DND-41 (cell line): ENCODE results near the gene OR2B2.

ENCODE experiments used
- ATAC-seq: fragments of 200-7000 bp; cut with Tn5 transposase; 3 replicates; pipeline ENCODE4 v1.9.1; 2021; ENCODE audit warnings: low read depth; ENCODE audit not compliant: insufficient read depth
- DNase-seq: peaks from one replicate; pipeline ENCODE4 v3.0.0-alpha.2; 2020
- H2AFZ ChIP-seq: 2 replicates; pipeline ENCODE4 v1.6.0; 2012; ENCODE audit warnings: low read depth, low read length
- H3K27ac ChIP-seq: 2 replicates; pipeline ENCODE4 v1.5.1; 2012; ENCODE audit warnings: low read length, inconsistent platforms
- H3K27me3 ChIP-seq: fragments of 200-600 bp; sonication (generic); 2 replicates; pipeline ENCODE4 v1.6.0; 2012; ENCODE audit warnings: low read length, mild to moderate bottlenecking, inconsistent platforms; ENCODE audit not compliant: insufficient read depth, poor library complexity
- H3K36me3 ChIP-seq: 2 replicates; pipeline ENCODE4 v1.5.1; 2012; ENCODE audit warnings: low read length, inconsistent platforms; ENCODE audit not compliant: insufficient read depth
- H3K4me1 ChIP-seq: 2 replicates; pipeline ENCODE4 v1.5.1; 2012; ENCODE audit warnings: mild to moderate bottlenecking, low read length; ENCODE audit not compliant: insufficient read depth
- H3K4me2 ChIP-seq: 2 replicates; pipeline ENCODE4 v1.6.0; 2012; ENCODE audit warnings: mild to moderate bottlenecking, moderate library complexity, low read length, inconsistent platforms; ENCODE audit not compliant: insufficient read depth
- H3K4me3 ChIP-seq, 2 experiments: fragments of 200-600 bp in 1 of 2; shearing (Covaris generic) in 1 of 2; 2 replicates each; pipeline ENCODE4 v1.5.1; 2012 to 2016; ENCODE audit warnings: inconsistent platforms in 2 of 2, low read length in 2 of 2, mild to moderate bottlenecking in 2 of 2, low read depth in 1 of 2, moderate library complexity in 1 of 2
- H3K79me2 ChIP-seq: 2 replicates; pipeline ENCODE4 v1.6.0; 2012; ENCODE audit warnings: low read length, inconsistent platforms; ENCODE audit not compliant: insufficient read depth
- H3K9ac ChIP-seq: 2 replicates; pipeline ENCODE4 v1.6.0; 2012; ENCODE audit warnings: low read depth, mild to moderate bottlenecking, inconsistent platforms, low read length, moderate library complexity
- H3K9me3 ChIP-seq: 2 replicates; pipeline ENCODE4 v1.5.1; 2012; ENCODE audit warnings: low read length, moderate library complexity, mild to moderate bottlenecking, inconsistent platforms; ENCODE audit not compliant: insufficient read depth, severe bottlenecking
- H4K20me1 ChIP-seq: 2 replicates; pipeline ENCODE4 v1.6.0; 2012; ENCODE audit warnings: low read length; ENCODE audit not compliant: insufficient read depth
- CTCF ChIP-seq: IDR thresholded peaks from 2 replicates; pipeline ENCODE4 v1.5.1; 2012; ENCODE audit warnings: borderline replicate concordance, low read length, moderate library complexity, mild to moderate bottlenecking; ENCODE audit not compliant: poor library complexity, severe bottlenecking; ENCODE audit errors: extremely low read depth
- EZH2 ChIP-seq: IDR thresholded peaks from 3 replicates; pipeline ENCODE4 v1.6.1; 2012; ENCODE audit warnings: borderline replicate concordance, low read depth, mild to moderate bottlenecking, moderate library complexity, low read length, inconsistent platforms; ENCODE audit not compliant: severe bottlenecking

The OR2B2 gene

GRCh38 chr6:27894839-27895762 is 17.1 kb downstream of the OR2B2 start:
- TF ChIP-seq CTCF (peak; percentile 93), EZH2 (no peak)
- DNase-seq (peak; percentile 83), ATAC-seq (peak; percentile 25)
- H2AFZ ChIP-seq = 0 out of 2 replicates have a peak overlapping the region, but pooled peaks have one; percentile 8
- H3K9me3 ChIP-seq = no peaks in the 10 kb centered on the region
- peak overlapping the region; percentile 100 for H3K27ac ChIP-seq
- peak overlapping the region; percentile 73 to 79 for H3K4me3 ChIP-seq
- H3K79me2 ChIP-seq = peaks cover 51% of the 10 kb centered on the region
- H3K9ac ChIP-seq = peak overlapping the region; percentile 100
- H3K4me2 ChIP-seq = peak overlapping the region; percentile 65
- H3K27me3 ChIP-seq = no peaks in the 10 kb centered on the region
- H4K20me1 ChIP-seq = 0 out of 2 replicates have a peak, but pooled peaks cover 4% of the 10 kb centered on the region
- peaks cover 24% of the 10 kb centered on the region for H3K4me1 ChIP-seq
- no peaks in the 10 kb centered on the region; the same call in 1 of the 2 replicates for H3K36me3 ChIP-seq

GRCh38 chr6:27893836-27894807 is 18.1 kb downstream of the OR2B2 start:
- peak overlapping the region; percentile 100 for H3K9ac ChIP-seq
- peak overlapping the region; percentile 73 to 79 for H3K4me3 ChIP-seq
- peaks cover 54% of the 10 kb centered on the region for H3K79me2 ChIP-seq
- peak overlapping the region; percentile 100 for H3K27ac ChIP-seq
- no peaks in the 10 kb centered on the region for H3K27me3 ChIP-seq
- no peak overlapping the region for H2AFZ ChIP-seq
- peak; percentile 6 for ATAC-seq
- no peak for TF ChIP-seq EZH2
- no peak for TF ChIP-seq CTCF
- H3K4me1 ChIP-seq = peaks cover 34% of the 10 kb centered on the region
- peak; percentile 89 for DNase-seq
- no peaks in the 10 kb centered on the region for H3K9me3 ChIP-seq
- H4K20me1 ChIP-seq = 0 out of 2 replicates have a peak, but pooled peaks cover 4% of the 10 kb centered on the region
- no peaks in the 10 kb centered on the region; the same call in 1 of the 2 replicates for H3K36me3 ChIP-seq
- H3K4me2 ChIP-seq = peak overlapping the region; percentile 65

- ATAC-seq = peak; percentile 44
- DNase-seq = peak; percentile 96
- Histone ChIP-seq H3K4me1 (peaks cover 42% of the 10 kb centered on the region), H3K9ac (peak overlapping the region; percentile 100), H3K79me2 (peaks cover 54% of the 10 kb centered on the region), H4K20me1 (0 out of 2 replicates have a peak, but pooled peaks cover 4% of the 10 kb centered on the region), H3K27me3 (no peaks in the 10 kb centered on the region), H3K36me3 (no peaks in the 10 kb centered on the region; the same call in 1 of the 2 replicates), H2AFZ (no peak overlapping the region), H3K27ac (peak overlapping the region; percentile 100), H3K9me3 (no peaks in the 10 kb centered on the region), H3K4me2 (peak overlapping the region; percentile 72), H3K4me3 (peak overlapping the region; percentile 73 to 79)
- TF ChIP-seq EZH2 (no peak), CTCF (no peak)
Measured at GRCh38 chr6:27893059-27893835, 18.9 kb downstream of the OR2B2 start.
